ENCODE data around the gene FFAR1.

Gene FFAR1

GRCh38 chr19:35314858-35315470 lies 32.7 kb upstream of the FFAR1 start:
- no peak for DNase-seq (ENCODE audit: low spot score)

DNA sequence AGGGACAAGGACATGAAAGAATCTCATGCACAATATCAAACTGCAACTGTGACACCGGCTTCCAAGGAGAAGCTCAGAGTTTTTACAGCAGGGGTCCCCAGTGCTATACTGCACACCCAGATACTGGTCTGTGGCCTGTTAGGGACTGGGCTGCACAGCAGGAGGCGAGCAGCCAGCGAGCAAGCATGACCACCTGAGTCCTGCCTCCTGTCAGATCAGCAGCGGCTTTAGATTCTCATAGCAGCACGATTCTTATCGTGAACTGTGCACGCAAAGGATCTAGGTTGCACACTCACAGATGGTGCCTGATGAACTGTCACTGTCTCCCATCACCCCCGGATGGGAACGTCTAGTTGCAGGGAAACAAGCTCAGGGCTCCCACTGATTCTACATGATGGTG lies 31.8 kb upstream of the FFAR1 start:
- DNase-seq (ENCODE audit: low spot score), result no peak

- DNase-seq (ENCODE audit: low spot score), result no peak
Measured at GRCh38 chr19:35316560-35316959, 31.1 kb upstream of the FFAR1 start.

DNA sequence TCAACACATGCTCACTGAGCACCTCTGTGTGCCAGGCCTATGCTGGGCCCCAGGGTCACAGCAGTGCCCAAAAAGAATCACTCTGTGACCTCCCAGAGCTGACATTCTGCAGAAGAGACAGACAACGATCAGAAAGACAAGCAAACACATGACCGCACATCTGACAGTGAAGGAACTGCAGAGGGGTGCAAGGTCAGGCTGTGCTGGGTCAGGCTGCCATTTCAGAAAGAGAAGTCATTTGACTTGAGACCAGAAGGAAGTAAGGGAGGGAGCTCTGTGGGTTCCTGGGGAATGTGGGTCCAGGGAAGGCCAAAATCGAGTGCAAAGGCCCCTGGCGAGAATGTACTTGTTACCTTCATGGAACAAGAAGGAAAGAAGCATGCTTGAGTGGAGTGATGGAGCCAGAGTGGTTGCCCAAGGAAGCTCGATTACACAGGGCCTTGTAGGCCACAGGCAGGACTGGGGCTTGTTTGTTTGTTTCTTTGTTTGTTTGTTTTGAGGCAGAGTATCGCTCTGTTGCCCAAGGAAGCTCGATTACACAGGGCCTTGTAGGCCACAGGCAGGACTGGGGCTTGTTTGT lies 30.1 kb upstream of the FFAR1 start:
- DNase-seq (ENCODE audit: low spot score), result no peak

DNA sequence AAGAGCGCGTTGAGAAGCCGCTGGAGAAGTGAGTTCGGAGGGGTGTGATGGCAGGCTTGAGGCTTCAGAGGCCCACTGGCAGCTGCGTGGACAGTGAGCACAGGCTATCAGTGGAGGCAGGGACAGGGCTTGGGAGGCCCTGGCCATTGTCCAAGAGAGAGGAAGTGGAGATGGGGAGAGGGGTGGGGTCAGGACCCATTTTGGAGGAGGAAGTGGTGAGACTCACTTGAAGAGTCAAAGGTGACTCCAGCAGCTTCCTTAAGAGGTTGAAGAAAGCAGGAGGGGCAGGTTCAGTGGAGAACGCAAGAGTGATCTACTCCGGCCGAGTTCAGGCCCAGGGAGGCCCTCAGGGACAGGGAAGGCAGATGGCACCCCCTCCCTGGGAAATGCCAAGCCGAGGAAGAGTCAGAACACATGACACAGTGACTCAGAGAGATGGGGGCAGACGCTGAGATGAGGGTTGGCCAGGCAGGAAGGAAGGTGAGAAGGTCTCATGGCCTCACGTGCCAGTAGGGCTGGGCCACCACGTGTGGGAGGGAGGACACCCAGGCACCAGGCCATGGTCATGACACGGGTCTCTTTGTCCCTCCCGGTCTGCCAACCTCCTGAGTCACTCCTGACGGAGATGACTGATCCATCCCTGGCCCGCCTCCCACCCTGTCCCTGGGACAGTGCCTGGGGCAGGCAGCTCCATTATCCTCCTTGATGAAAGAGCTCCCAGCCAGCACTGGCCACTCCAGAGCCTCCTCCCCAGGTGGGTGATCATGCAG lies 28.8 kb upstream of the FFAR1 start:
- DNase-seq (ENCODE audit: low spot score), result peak; percentile 86

GRCh38 chr19:35320065-35320713 lies 27.5 kb upstream of the FFAR1 start:
- no peak for DNase-seq (ENCODE audit: low spot score)

- no peak for DNase-seq (ENCODE audit: low spot score)
Measured at GRCh38 chr19:35321291-35321690, 26.4 kb upstream of the FFAR1 start.

GRCh38 chr19:35322014-35322413 lies 25.7 kb upstream of the FFAR1 start:
- no peak for DNase-seq (ENCODE audit: low spot score)

DNA sequence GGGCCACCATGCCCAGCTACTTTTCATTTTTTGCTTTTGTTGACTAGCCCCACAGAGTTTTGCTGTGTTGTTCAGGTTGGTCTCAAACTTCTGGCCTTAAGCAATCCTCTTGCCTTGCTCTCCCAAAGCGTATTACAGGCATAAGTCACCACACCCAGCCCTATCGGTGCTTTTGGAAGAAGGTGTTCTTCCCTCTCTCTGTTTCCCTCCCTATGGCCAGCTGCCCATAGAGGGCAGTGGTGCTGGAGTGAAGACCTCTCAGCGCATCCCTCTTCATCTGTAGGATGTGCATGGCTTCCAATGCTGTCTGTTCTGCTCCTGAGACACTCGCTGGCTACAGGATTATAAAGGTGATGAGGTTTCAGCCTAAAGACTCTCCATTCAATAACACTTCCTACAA lies 20.1 kb upstream of the FFAR1 start:
- no peak for DNase-seq (ENCODE audit: low spot score)

DNA sequence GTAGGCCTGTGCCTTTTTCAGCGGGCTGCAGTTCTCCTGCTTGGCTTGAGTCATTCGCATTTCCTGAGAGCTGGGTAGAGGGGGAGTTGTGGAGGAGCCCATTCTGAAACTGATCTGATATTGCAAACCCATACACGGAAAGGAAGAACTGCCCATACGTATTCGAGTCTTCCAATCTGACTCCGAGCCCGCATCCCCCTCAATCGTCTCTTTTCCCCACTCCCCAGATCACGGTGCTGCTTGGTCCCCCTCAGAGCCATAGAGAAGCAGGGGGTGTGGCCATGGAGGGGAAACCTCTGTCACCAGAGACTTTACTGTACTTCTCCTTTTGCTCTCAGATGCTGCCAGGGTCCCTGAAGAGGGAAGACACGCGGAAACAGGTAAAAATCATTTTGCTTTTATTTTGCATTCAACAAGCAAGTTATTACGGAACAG lies 18.8 kb upstream of the FFAR1 start, which contains the start of gene CD22:
Gene CD22, plus strand, starts transcription at position 337 of the 435 bp plus-strand sequence. CDS start 2,854 bp downstream, outside the sequence.
- no peak for DNase-seq (ENCODE audit: low spot score)

DNA sequence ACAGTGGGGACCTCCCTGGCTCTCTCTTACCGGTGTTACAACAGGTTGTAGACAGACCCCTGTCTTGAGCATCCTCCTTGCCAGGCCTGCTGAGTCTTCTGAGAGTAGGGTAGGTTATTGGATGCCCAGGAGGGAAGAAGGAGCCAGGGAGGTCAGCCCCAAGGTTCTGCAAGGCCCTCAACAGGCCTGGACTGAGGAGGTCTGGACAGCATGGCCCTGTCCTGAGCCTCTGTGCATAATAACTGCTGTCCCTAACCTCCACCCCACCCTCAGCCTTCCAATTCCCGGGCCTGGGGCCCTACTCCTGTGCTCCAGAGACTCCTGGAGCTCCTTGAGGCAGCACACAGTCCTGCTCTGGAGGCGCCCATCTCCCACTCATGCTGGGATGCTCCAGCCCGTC lies 18.4 kb upstream of the FFAR1 start:
- no peak for DNase-seq (ENCODE audit: low spot score)

DNA sequence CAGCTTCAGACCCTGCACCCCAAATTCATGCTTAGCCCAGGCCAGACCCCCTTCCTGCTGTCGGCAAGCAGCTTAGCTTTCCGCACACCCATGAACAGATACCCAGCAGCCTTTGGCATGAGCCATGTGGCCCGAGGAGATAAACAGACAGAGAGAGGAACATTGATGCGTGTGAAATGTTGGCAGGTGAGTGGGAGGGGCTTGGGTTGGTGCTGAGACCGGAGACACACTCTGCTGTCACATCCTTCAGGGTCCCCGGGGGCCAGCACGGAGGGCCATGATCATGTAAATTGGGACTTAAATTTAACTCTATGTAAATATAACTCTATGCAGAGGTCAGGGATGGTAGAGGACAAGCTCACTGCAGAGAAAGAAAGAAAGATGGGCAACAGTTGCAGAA lies 17.2 kb upstream of the FFAR1 start:
- DNase-seq (ENCODE audit: low spot score), result no peak

GRCh38 chr19:35331551-35332214 lies 16.0 kb upstream of the FFAR1 start:
- DNase-seq (ENCODE audit: low spot score), result no peak

- DNase-seq (ENCODE audit: low spot score), result no peak
Measured at GRCh38 chr19:35332817-35333216, 14.9 kb upstream of the FFAR1 start.

- no peak for DNase-seq (ENCODE audit: low spot score)
Measured at GRCh38 chr19:35334144-35334753, 13.5 kb upstream of the FFAR1 start.

GRCh38 chr19:35336166-35336955 lies 11.3 kb upstream of the FFAR1 start:
- DNase-seq (ENCODE audit: low spot score), result no peak

- no peak for DNase-seq (ENCODE audit: low spot score)
Measured at GRCh38 chr19:35337097-35337983, 10.4 kb upstream of the FFAR1 start.

DNA sequence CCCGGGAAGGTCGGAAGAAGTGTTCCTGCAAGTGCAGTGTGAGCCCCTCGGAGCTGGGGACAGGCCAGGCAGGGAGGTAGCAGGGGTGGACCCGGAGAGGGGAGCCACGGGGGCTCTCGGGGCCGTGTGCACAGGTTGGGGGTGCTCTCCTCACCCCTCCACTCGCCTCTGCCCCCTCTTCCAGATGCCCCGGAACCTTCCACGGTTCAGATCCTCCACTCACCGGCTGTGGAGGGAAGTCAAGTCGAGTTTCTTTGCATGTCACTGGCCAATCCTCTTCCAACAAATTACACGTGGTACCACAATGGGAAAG lies 9.8 kb upstream of the FFAR1 start:
- DNase-seq (ENCODE audit: low spot score), result no peak

DNA sequence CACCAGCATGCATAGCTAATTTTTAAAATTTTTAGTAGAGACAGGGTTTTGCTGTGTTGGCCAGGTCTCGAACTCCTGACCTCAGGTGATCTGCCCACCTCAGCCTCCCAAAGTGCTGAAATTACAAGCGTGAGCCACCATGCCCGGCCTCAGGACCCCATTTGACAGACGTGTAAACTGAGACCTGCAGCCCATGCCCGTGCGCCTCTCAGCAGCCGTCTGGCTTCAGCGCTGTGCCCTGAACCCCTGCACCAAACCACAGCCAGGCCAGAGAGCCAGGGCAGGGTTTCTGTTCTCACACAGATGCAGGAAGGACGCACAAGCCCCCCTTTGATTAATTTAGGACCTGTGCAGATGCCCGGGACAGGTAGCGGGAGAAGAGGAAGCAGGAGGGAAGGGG lies 7.3 kb upstream of the FFAR1 start:
- no peak for DNase-seq (ENCODE audit: low spot score)

DNA sequence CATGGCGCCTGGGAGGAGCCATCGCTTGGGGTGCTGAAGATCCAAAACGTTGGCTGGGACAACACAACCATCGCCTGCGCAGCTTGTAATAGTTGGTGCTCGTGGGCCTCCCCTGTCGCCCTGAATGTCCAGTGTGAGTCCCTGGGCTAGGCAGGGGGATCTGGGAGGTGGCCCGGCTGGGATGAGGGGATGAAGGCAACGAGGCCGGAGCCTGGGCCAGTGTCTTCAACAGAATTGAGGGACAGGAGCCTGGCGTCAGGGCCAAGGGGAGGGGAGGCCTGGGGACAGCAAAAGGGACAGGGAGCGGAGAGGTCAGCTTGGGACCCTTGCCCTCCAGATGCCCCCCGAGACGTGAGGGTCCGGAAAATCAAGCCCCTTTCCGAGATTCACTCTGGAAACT lies 6.7 kb upstream of the FFAR1 start:
- no peak for DNase-seq (ENCODE audit: low spot score)
